Thoracic aorta (tissue), 2 donors: Measurements from ENCODE around the gene GPS1. TPM values are rescaled to one million over a fixed set of nuclear protein-coding genes. Genes with fewer than 3 reads are reported as not detected.

Experiments used
- ATAC-seq: fragments of 150-250 bp; one replicate; pipeline ENCODE4 v1.8.0; 2017; ENCODE audit warnings: low read depth; ENCODE audit not compliant: insufficient number of reproducible peaks, low FRiP score
- DNase-seq: peaks from one replicate; pipeline ENCODE4 v3.0.0-alpha.2; 2020; ENCODE audit warnings: low spot score
- H3K27ac ChIP-seq, 2 donors: fragments of 200-600 bp; sonication (generic); 1 replicate in 1 of 2; 2 replicates in 1 of 2; pipeline ENCODE4 v1.5.1; 2016; ENCODE audit warnings: mild to moderate bottlenecking in 2 of 2, moderate library complexity in 2 of 2
- H3K27me3 ChIP-seq: fragments of 200-600 bp; sonication (generic); replicated peaks from 2 replicates; pipeline ENCODE4 v1.6.0; 2016; ENCODE audit warnings: mild to moderate bottlenecking; ENCODE audit not compliant: insufficient read depth
- H3K36me3 ChIP-seq: fragments of 200-600 bp; sonication (generic); one replicate; pipeline ENCODE4 v1.5.1; 2016
- H3K4me1 ChIP-seq, 2 donors: fragments of 200-600 bp; sonication (generic); 1 replicate in 1 of 2; 2 replicates in 1 of 2; pipeline versions ENCODE4 v1.5.1 to v1.6.0; 2016; ENCODE audit warnings: low read depth in 2 of 2, mild to moderate bottlenecking in 1 of 2; ENCODE audit not compliant: control insufficient read depth in 1 of 2
- H3K4me3 ChIP-seq: fragments of 200-600 bp; sonication (generic); 2 replicates; pipeline ENCODE4 v1.5.1; 2016; ENCODE audit warnings: mild to moderate bottlenecking
- H3K9me3 ChIP-seq: fragments of 200-600 bp; sonication (generic); 2 replicates; pipeline ENCODE4 v1.5.1; 2016
- CTCF ChIP-seq: fragments of 200-600 bp; sonication (generic); IDR thresholded peaks from one replicate; pipeline ENCODE4 v1.5.1; 2019; ENCODE audit warnings: antibody characterized with exemption
- total RNA-seq, 2 donors: library from RNA; depleted of rRNA; stranded (reverse); fragments of >200 nt; gene quantifications; one replicate each; pipeline versions ENCODE4 v1.1.0 to v1.2.3, GENCODE V29; 2016

Gene GPS1
- total RNA-seq, 2 donors from 2014 or later: 43.2 to 91.9 TPM

GRCh38 chr17:82092628-82092994 is 40.9 kb downstream of the GPS1 start:
- Histone ChIP-seq H3K4me3 (no peak overlapping the region), H3K27ac (no peak overlapping the region), H3K9me3 (no peaks in the 10 kb centered on the region), H3K36me3 (peaks cover 63% of the 10 kb centered on the region), H3K4me1 (peaks cover 10 to 18% of the 10 kb centered on the region in 2 donors), H3K27me3 (no peaks in the 10 kb centered on the region)
- DNase-seq (no peak), ATAC-seq (no peak)
- TF ChIP-seq CTCF: no peak

- H3K9me3 ChIP-seq: no peaks in the 10 kb centered on the region
- H3K36me3 ChIP-seq: peaks cover 58% of the 10 kb centered on the region
- ATAC-seq (no peak), DNase-seq (no peak)
- no peak overlapping the region for H3K27ac ChIP-seq
- no peaks in the 10 kb centered on the region for H3K27me3 ChIP-seq
- TF ChIP-seq CTCF: no peak
- H3K4me3 ChIP-seq: no peak overlapping the region
- H3K4me1 ChIP-seq: peaks cover 10 to 18% of the 10 kb centered on the region in 2 donors
Observed at GRCh38 chr17:82092995-82093751, 41.5 kb downstream of the GPS1 start.

GRCh38 chr17:82094931-82095776 is 43.5 kb downstream of the GPS1 start:
- no peaks in the 10 kb centered on the region for H3K27me3 ChIP-seq
- no peak overlapping the region for H3K27ac ChIP-seq
- ATAC-seq (no peak), DNase-seq (no peak)
- H3K36me3 ChIP-seq: peaks cover 40% of the 10 kb centered on the region
- H3K4me3 ChIP-seq: no peak overlapping the region
- no peaks in the 10 kb centered on the region for H3K9me3 ChIP-seq
- TF ChIP-seq CTCF: no peak
- H3K4me1 ChIP-seq: peaks cover 19 to 29% of the 10 kb centered on the region in 2 donors

- H3K27me3 ChIP-seq: no peaks in the 10 kb centered on the region
- H3K4me1 ChIP-seq: peaks cover 19 to 29% of the 10 kb centered on the region in 2 donors
- peaks cover 31% of the 10 kb centered on the region for H3K36me3 ChIP-seq
- H3K4me3 ChIP-seq: peak overlapping the region; percentile 80
- TF ChIP-seq CTCF: no peak
- ATAC-seq (no peak), DNase-seq (no peak)
- H3K9me3 ChIP-seq: no peaks in the 10 kb centered on the region
- no peak overlapping the region for H3K27ac ChIP-seq
Observed at GRCh38 chr17:82095777-82096708, 44.3 kb downstream of the GPS1 start.
